GM12875 (cell line): Measurements from ENCODE around the gene SLC26A4.
A peak's percentile ranks its signal among the peaks of the same experiment; 100 is the strongest.

Experiments used
- H3K4me3 ChIP-seq: one replicate; pipeline ENCODE4 v1.5.1; 2011; ENCODE audit warnings: low read depth, low read length, control low read depth
- CTCF ChIP-seq: IDR thresholded peaks from 2 replicates; pipeline ENCODE4 v1.5.1; 2011; ENCODE audit warnings: low read depth, mild to moderate bottlenecking, control low read depth, inconsistent platforms, low read length, moderate library complexity, borderline replicate concordance; ENCODE audit not compliant: insufficient read depth

SLC26A4 gene

DNA sequence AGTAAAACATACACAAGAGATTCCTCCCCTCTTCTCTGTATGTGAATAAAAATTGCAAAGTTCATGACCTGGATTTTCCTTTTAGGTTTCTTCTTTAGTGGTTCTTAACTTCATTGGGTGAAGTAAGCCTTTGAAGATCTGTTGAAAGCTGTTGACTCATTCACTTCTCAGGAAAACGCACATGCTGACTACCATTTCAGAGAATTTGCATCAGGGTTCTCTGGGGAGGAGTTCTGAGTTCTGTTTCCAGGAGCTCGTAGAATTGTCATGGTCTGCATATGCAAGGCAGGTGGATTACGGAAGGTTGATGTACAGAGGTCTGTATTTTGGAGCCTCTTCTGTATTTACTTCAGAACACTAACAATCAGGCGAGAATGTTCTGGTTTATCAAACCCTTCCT lies 962 bp upstream of the SLC26A4 start:
- TF ChIP-seq CTCF, result no peak
- H3K4me3 ChIP-seq, result no peak overlapping the region

DNA sequence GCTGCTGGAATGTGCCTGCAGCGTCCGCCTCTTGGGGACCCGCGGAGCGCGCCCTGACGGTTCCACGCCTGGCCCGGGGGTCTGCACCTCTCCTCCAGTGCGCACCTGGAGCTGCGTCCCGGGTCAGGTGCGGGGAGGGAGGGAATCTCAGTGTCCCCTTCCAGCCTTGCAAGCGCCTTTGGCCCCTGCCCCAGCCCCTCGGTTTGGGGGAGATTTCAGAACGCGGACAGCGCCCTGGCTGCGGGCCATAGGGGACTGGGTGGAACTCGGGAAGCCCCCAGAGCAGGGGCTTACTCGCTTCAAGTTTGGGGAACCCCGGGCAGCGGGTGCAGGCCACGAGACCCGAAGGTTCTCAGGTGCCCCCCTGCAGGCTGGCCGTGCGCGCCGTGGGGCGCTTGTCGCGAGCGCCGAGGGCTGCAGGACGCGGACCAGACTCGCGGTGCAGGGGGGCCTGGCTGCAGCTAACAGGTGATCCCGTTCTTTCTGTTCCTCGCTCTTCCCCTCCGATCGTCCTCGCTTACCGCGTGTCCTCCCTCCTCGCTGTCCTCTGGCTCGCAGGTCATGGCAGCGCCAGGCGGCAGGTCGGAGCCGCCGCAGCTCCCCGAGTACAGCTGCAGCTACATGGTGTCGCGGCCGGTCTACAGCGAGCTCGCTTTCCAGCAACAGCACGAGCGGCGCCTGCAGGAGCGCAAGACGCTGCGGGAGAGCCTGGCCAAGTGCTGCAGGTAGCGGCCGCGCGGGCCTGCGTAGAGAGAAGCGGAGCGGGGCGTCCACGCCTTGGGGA lies 645 bp downstream of the SLC26A4 start:
- peak overlapping the region; percentile 49 for H3K4me3 ChIP-seq
- TF ChIP-seq CTCF, result peak; percentile 28

DNA sequence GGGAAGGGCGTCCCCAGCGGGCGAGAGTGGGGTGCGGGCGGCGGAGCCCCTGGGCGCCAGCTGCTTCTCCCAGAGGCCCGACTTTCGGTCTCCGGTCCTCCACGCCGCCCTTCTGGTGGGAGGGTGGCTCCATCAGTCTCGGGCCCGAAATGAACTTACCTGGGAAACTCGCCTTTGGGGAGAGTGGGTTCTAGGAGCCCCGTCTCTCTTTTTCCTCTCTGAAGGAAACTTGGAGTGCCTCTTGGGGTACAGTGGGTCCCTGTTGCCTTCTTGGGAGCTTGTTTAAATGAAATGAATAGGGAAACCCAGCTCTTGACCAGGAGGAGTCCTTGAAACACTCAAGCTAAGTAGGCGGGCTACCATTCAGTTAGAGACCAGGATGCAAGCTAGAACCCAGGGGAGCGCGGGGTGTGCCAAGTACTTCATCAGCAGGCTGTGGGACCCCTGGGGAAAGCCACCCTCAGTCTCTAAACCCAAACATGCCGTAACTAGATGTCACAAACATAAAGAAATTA lies 1.3 kb downstream of the SLC26A4 start:
- TF ChIP-seq CTCF, result no peak
- H3K4me3 ChIP-seq, result peak overlapping the region; percentile 49

GRCh38 chr7:107663196-107663595 lies 2.6 kb downstream of the SLC26A4 start:
- no peak for TF ChIP-seq CTCF
- no peak overlapping the region for H3K4me3 ChIP-seq

- TF ChIP-seq CTCF, result no peak
- H3K4me3 ChIP-seq, result no peak overlapping the region
Observed at GRCh38 chr7:107666790-107667189, 6.2 kb downstream of the SLC26A4 start.

GRCh38 chr7:107667341-107667740 lies 6.7 kb downstream of the SLC26A4 start:
- no peak for TF ChIP-seq CTCF
- no peak overlapping the region for H3K4me3 ChIP-seq

DNA sequence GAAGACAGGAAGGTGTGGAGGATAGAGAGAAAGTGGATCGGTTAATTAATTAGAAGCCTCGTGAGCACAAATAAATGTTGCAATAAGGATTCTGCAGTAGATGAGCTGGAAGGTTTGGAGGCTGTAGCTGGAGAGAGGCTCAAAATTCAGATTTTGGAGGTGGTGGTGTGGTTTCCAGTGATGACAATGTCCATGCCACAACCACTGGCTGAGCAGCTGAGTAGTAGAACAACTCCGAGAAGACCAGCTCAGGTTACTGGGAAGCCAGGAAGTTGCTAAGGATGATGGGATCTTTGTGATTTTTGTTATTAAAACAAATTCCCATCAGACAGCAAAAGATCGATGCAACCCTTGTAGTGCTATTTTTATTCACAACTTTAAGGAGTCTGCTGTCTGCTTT lies 7.7 kb downstream of the SLC26A4 start:
- H3K4me3 ChIP-seq, result no peak overlapping the region
- no peak for TF ChIP-seq CTCF
